HG02981 (cell line): ENCODE results near the gene MTCL1.

ENCODE experiments used
- ATAC-seq: cut with Tn5 transposase; IDR thresholded peaks from one replicate; pipeline ENCODE4 v1.9.1; 2021; ENCODE audit warnings: mild to moderate bottlenecking, moderate library complexity; ENCODE audit not compliant: unreplicated experiment

MTCL1 gene

GRCh38 chr18:8709248-8710059 is 4.1 kb downstream of the MTCL1 start:
- no peak for ATAC-seq

- no peak for ATAC-seq
Measured at GRCh38 chr18:8711736-8712135, 6.4 kb downstream of the MTCL1 start.

- ATAC-seq, result no peak
Measured at GRCh38 chr18:8713691-8714090, 8.3 kb downstream of the MTCL1 start.

GRCh38 chr18:8715599-8715998 is 10.2 kb downstream of the MTCL1 start:
- ATAC-seq, result no peak

GRCh38 chr18:8717011-8717770 is 11.8 kb downstream of the MTCL1 start:
- no peak for ATAC-seq

- ATAC-seq, result no peak
Measured at GRCh38 chr18:8718401-8718913, 13.1 kb downstream of the MTCL1 start.

GRCh38 chr18:8719192-8719591 is 13.8 kb downstream of the MTCL1 start:
- no peak for ATAC-seq

GRCh38 chr18:8720141-8720540 is 14.8 kb downstream of the MTCL1 start:
- no peak for ATAC-seq

- no peak for ATAC-seq
Measured at GRCh38 chr18:8721094-8721669, 15.8 kb downstream of the MTCL1 start.

- no peak for ATAC-seq
Measured at GRCh38 chr18:8721716-8722115, 16.4 kb downstream of the MTCL1 start.

GRCh38 chr18:8722946-8723820 is 17.8 kb downstream of the MTCL1 start:
- ATAC-seq, result no peak

GRCh38 chr18:8724452-8724851 is 19.1 kb downstream of the MTCL1 start:
- ATAC-seq, result no peak

- no peak for ATAC-seq
Measured at GRCh38 chr18:8726281-8726680, 20.9 kb downstream of the MTCL1 start.

- no peak for ATAC-seq
Measured at GRCh38 chr18:8726963-8727705, 21.8 kb downstream of the MTCL1 start.

- ATAC-seq, result no peak
Measured at GRCh38 chr18:8730080-8730827, 24.9 kb downstream of the MTCL1 start.

- ATAC-seq, result no peak
Measured at GRCh38 chr18:8732442-8733360, 27.3 kb downstream of the MTCL1 start.

GRCh38 chr18:8734496-8734895 is 29.1 kb downstream of the MTCL1 start:
- no peak for ATAC-seq

- ATAC-seq, result no peak
Measured at GRCh38 chr18:8735274-8735673, 29.9 kb downstream of the MTCL1 start.
